ENCODE measurements around the gene TNK2.
A peak's percentile ranks its signal among the peaks of the same experiment; 100 is the strongest.
"Not testable (repeated sequence)": the region's sequence is repeated elsewhere in the genome, so short reads cannot be mapped to it uniquely, and the experiment has no call there.

TNK2 gene

GRCh38 chr3:195850857-195851543, 57.4 kb downstream of the TNK2 start:
- DNase-seq (ENCODE audit: low read depth), result peak; percentile 72

- no peak for DNase-seq (ENCODE audit: low read depth)
Observed at GRCh38 chr3:195849322-195850074, 58.9 kb downstream of the TNK2 start.

- DNase-seq (ENCODE audit: low read depth), result no peak
Observed at GRCh38 chr3:195847055-195847950, 61.0 kb downstream of the TNK2 start.

- no peak for DNase-seq (ENCODE audit: low read depth)
Observed at GRCh38 chr3:195845483-195845882, 62.9 kb downstream of the TNK2 start.

- DNase-seq (ENCODE audit: low read depth), result no peak
Observed at GRCh38 chr3:195844671-195845218, 63.6 kb downstream of the TNK2 start.

- no peak for DNase-seq (ENCODE audit: low read depth)
Observed at GRCh38 chr3:195839260-195840010, 68.9 kb downstream of the TNK2 start.

- DNase-seq (ENCODE audit: low read depth), result no peak
Observed at GRCh38 chr3:195838714-195839113, 69.6 kb downstream of the TNK2 start.

- DNase-seq (ENCODE audit: low read depth), result no peak
Observed at GRCh38 chr3:195836476-195837135, 71.7 kb downstream of the TNK2 start.

- DNase-seq (ENCODE audit: low read depth), result no peak
Observed at GRCh38 chr3:195835791-195836190, 72.6 kb downstream of the TNK2 start.

- DNase-seq (ENCODE audit: low read depth), result no peak
Observed at GRCh38 chr3:195834675-195835583, 73.4 kb downstream of the TNK2 start.

- no peak for DNase-seq (ENCODE audit: low read depth)
Observed at GRCh38 chr3:195829897-195830254, 78.5 kb downstream of the TNK2 start.

GRCh38 chr3:195828762-195829161, 79.6 kb downstream of the TNK2 start:
- DNase-seq (ENCODE audit: low read depth), result no peak

GRCh38 chr3:195825857-195826804, 82.2 kb downstream of the TNK2 start:
- no peak for DNase-seq (ENCODE audit: low read depth)

GRCh38 chr3:195825191-195825588, 83.2 kb downstream of the TNK2 start:
- DNase-seq (ENCODE audit: low read depth), result no peak

GRCh38 chr3:195824425-195825190, 83.7 kb downstream of the TNK2 start:
- not testable (repeated sequence) for DNase-seq (ENCODE audit: low read depth)

- DNase-seq (ENCODE audit: low read depth), result no peak
Observed at GRCh38 chr3:195823999-195824398, 84.4 kb downstream of the TNK2 start.

- no peak for DNase-seq (ENCODE audit: low read depth)
Observed at GRCh38 chr3:195823280-195823679, 85.1 kb downstream of the TNK2 start.

- no peak for DNase-seq (ENCODE audit: low read depth)
Observed at GRCh38 chr3:195822131-195822696, 86.1 kb downstream of the TNK2 start.
